Stimulated activated naive B cell treated with anti-CD40 and anti-IgM and Interleukin-4, amounts not matched to agents 10 μg/mL and 1 μg/mL and 100 μg/mL, for 72 hours (primary cell): Measurements from ENCODE around the gene GTF3C2.

Experiments used
- ATAC-seq, 2 donors: fragments of 150-1000 bp; cut with Tn5 transposase; replicated peaks; 2 replicates each; pipeline ENCODE4 v1.10.0; 2021; ENCODE audit warnings: moderate library complexity in 1 of 2
- DNase-seq: peaks from one replicate; pipeline ENCODE4 v3.0.0; 2021
- H3K27ac Mint-ChIP-seq: one replicate; pipeline ENCODE4 v1.8.0; 2022; ENCODE audit warnings: mild to moderate bottlenecking, mixed read lengths
- H3K27me3 Mint-ChIP-seq, 2 donors: one replicate each; pipeline ENCODE4 v1.8.0; 2022; ENCODE audit warnings: mixed read lengths in 2 of 2
- H3K36me3 Mint-ChIP-seq, 2 donors: one replicate each; pipeline ENCODE4 v1.8.0; 2022; ENCODE audit warnings: mixed read lengths in 2 of 2, mild to moderate bottlenecking in 1 of 2
- H3K4me1 Mint-ChIP-seq, 2 donors: one replicate each; pipeline ENCODE4 v1.8.0; 2022; ENCODE audit warnings: mixed read lengths in 2 of 2, mild to moderate bottlenecking in 1 of 2
- H3K4me3 Mint-ChIP-seq, 2 donors: one replicate each; pipeline ENCODE4 v1.8.0; 2022; ENCODE audit warnings: mild to moderate bottlenecking in 2 of 2, mixed read lengths in 2 of 2, moderate library complexity in 1 of 2
- H3K9me3 Mint-ChIP-seq, 2 donors: one replicate each; pipeline ENCODE4 v1.8.0; 2022; ENCODE audit warnings: mixed read lengths in 2 of 2, mild to moderate bottlenecking in 1 of 2

GTF3C2 gene

GRCh38 chr2:27281855-27282559, 74.6 kb downstream of the GTF3C2 start, which contains the start of gene TRIM54:
TSS of gene TRIM54 (plus strand) at chr2:27282429. CDS start at chr2:27282732, 303 bp downstream.
- no peak within 1 kb of the TSS for H3K27ac Mint-ChIP-seq
- peaks cover 32 to 35% of the 10 kb centered on the region in 2 donors for H3K27me3 Mint-ChIP-seq
- no peaks in the 10 kb centered on the region for H3K9me3 Mint-ChIP-seq
- peaks cover 5% of the 10 kb centered on the region in 2 donors for H3K4me1 Mint-ChIP-seq
- ATAC-seq (no peak), DNase-seq (no peak)
- no peak within 1 kb of the TSS for H3K4me3 Mint-ChIP-seq
- no peaks in the 10 kb centered on the region for H3K36me3 Mint-ChIP-seq

DNA sequence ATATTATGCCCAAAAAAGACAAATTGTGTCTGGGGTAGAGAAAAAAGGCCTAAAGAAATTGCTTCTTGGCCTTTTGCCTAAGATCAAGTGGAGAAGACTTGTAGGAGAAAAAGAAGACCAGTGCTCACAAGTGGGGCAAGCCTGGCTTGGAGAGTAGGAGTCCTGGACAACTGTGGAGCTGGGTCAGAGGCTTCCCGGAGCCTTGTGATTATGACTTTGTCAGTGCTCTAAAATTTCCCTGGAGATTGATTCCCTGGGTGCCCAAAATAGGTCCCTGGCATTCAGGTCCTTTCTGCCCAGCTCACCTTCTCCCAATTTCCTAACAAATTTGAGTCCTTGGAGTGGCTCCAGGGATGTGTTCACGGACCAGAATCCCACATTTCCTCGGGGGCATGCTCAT, 75.1 kb downstream of the GTF3C2 start:
- no peaks in the 10 kb centered on the region for H3K36me3 Mint-ChIP-seq
- no peak overlapping the region for H3K4me3 Mint-ChIP-seq
- H3K27me3 Mint-ChIP-seq, result peaks cover 32 to 35% of the 10 kb centered on the region in 2 donors
- no peak for DNase-seq
- H3K27ac Mint-ChIP-seq, result no peak overlapping the region
- H3K9me3 Mint-ChIP-seq, result no peaks in the 10 kb centered on the region
- peaks cover 5% of the 10 kb centered on the region in 2 donors for H3K4me1 Mint-ChIP-seq
- no peak for ATAC-seq

DNA sequence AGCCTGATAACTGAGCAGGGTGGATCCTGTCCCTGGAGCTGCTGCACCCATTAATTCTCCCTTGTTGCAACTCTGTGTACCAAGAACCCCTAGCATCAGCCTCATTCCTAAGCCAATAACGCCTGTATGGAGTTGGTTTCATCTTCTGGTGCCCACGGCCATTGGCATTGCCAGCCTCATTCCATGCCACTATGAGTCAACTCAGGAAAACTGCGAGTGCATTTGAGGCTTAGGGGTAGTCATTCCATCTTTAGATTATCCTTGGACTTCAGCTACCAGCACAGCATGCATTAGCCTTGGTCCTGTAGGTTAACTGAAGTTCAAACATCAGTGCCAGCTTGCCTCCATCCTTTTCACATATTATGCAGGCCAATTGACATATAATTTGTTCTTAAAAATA, 75.7 kb downstream of the GTF3C2 start:
- no peak overlapping the region for H3K27ac Mint-ChIP-seq
- no peak overlapping the region for H3K4me3 Mint-ChIP-seq
- peaks cover 35 to 39% of the 10 kb centered on the region in 2 donors for H3K27me3 Mint-ChIP-seq
- DNase-seq (no peak), ATAC-seq (no peak)
- H3K9me3 Mint-ChIP-seq, result no peaks in the 10 kb centered on the region
- peaks cover 5% of the 10 kb centered on the region in 2 donors for H3K4me1 Mint-ChIP-seq
- no peaks in the 10 kb centered on the region for H3K36me3 Mint-ChIP-seq

DNA sequence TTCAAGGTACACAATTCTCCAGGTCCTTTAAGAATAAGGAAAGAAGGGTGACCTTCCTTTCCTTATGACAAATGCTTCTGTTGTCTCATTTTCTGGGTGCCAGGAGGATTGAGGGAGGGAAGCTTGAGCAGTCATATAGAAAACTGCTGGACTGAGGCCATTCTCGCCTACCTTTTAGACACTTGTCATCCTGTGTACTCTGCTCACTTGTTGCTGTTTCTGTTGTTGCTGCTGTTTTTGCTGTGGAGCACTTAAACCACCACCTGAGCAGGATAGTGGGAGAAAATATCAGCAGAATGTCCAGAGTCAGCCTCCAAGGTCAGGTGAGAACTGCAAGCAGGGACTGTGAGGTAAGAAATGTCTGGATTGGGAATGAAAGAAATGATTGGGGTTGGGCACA, 78.6 kb downstream of the GTF3C2 start:
- Mint-ChIP-seq H3K27ac (no peak overlapping the region), H3K9me3 (no peaks in the 10 kb centered on the region), H3K27me3 (peaks cover 35 to 43% of the 10 kb centered on the region in 2 donors), H3K4me1 (peaks cover 5% of the 10 kb centered on the region in 2 donors), H3K4me3 (no peak overlapping the region), H3K36me3 (no peaks in the 10 kb centered on the region)
- DNase-seq (no peak), ATAC-seq (no peak)
